OCI-LY7 (cell line): ENCODE results near the gene GIMD1. TPM values are rescaled to one million over a fixed set of nuclear protein-coding genes. Genes with fewer than 3 reads are reported as not detected.

Experiments used
- BruUV-seq: library from RNA; stranded (reverse); fragments of 400-500 nt; replicated peaks from 2 replicates; lab custom pipeline; 2021; lab: Mats Ljungman, UMichigan
- CTCF ChIA-PET: fragments of 300-600 bp; sonication (Branson Sonifier 250); formaldehyde crosslinking; loops from one replicate; lab custom pipeline; 2022; ENCODE audit warnings: antibody characterized with exemption; ENCODE audit not compliant: unreplicated experiment; lab: Charles Lee
- POLR2A ChIA-PET: fragments of 300-600 bp; sonication (Branson Sonifier 250); formaldehyde crosslinking; loops from one replicate; lab custom pipeline; 2022; ENCODE audit warnings: antibody characterized with exemption; lab: Charles Lee
- DNase-seq: peaks from one replicate; pipeline ENCODE4 v3.0.0-alpha.2; 2015; ENCODE audit warnings: low spot score
- H2AFZ ChIP-seq: fragments of 200-600 bp; sonication (generic), shearing (Covaris generic); 2 replicates; pipeline ENCODE4 v1.6.1; 2014; ENCODE audit warnings: mild to moderate bottlenecking, antibody characterized with exemption, low read length, moderate library complexity
- H3K27ac ChIP-seq: fragments of 200-600 bp; sonication (generic); 2 replicates; pipeline ENCODE4 v1.5.1; 2014; ENCODE audit warnings: mixed run types, low read depth, mild to moderate bottlenecking, moderate library complexity, low read length, inconsistent platforms; ENCODE audit not compliant: poor library complexity, severe bottlenecking
- H3K36me3 ChIP-seq: fragments of 200-600 bp; sonication (generic); 2 replicates; pipeline ENCODE4 v1.6.1; 2014; ENCODE audit warnings: mild to moderate bottlenecking, antibody characterized with exemption, low read length, moderate library complexity, mixed read lengths; ENCODE audit not compliant: insufficient read depth
- H3K4me1 ChIP-seq: fragments of 200-600 bp; sonication (generic); 2 replicates; pipeline ENCODE4 v1.5.1; 2014; ENCODE audit warnings: mild to moderate bottlenecking, low read length; ENCODE audit not compliant: insufficient read depth, poor library complexity, severe bottlenecking
- H3K4me2 ChIP-seq: fragments of 200-600 bp; sonication (generic); 2 replicates; pipeline ENCODE4 v1.6.1; 2014; ENCODE audit warnings: mild to moderate bottlenecking, low read length
- H3K4me3 ChIP-seq: fragments of 200-600 bp; sonication (generic); 2 replicates; pipeline ENCODE4 v1.5.1; 2014; ENCODE audit warnings: mild to moderate bottlenecking, low read depth, low read length; ENCODE audit not compliant: poor library complexity, severe bottlenecking
- H3K79me2 ChIP-seq: fragments of 200-600 bp; sonication (generic); 2 replicates; pipeline ENCODE4 v1.6.1; 2016; ENCODE audit warnings: low read depth, mild to moderate bottlenecking, low read length, moderate library complexity, mixed read lengths; ENCODE audit not compliant: insufficient read depth
- H3K9me2 ChIP-seq: fragments of 200-600 bp; sonication (generic); 2 replicates; pipeline ENCODE4 v1.6.1; 2016; ENCODE audit warnings: mild to moderate bottlenecking, low read length, mixed read lengths; ENCODE audit not compliant: insufficient read depth
- H3K9me3 ChIP-seq: fragments of 200-600 bp; sonication (generic); 2 replicates; pipeline ENCODE4 v1.6.1; 2014; ENCODE audit warnings: mild to moderate bottlenecking, mixed run types, low read length, mixed read lengths
- H4K20me1 ChIP-seq: fragments of 200-600 bp; sonication (generic); 2 replicates; pipeline ENCODE4 v1.6.1; 2014; ENCODE audit warnings: mild to moderate bottlenecking, antibody characterized with exemption, low read length, moderate library complexity, mixed read lengths; ENCODE audit not compliant: insufficient read depth
- CTCF ChIP-seq: fragments of 200-600 bp; sonication (generic); conservative IDR thresholded peaks from 2 replicates; pipeline ENCODE4 v1.5.1; 2014; ENCODE audit warnings: mild to moderate bottlenecking, antibody characterized with exemption, low read length, moderate library complexity, mixed read lengths
- EZH2phosphoT487 ChIP-seq: fragments of 200-600 bp; sonication (generic); IDR thresholded peaks from 2 replicates; pipeline ENCODE4 v1.6.1; 2018; ENCODE audit warnings: low read depth, borderline replicate concordance, mild to moderate bottlenecking, mixed run types, antibody characterized with exemption, low read length, moderate library complexity, mixed read lengths
- intact Hi-C: fragments of 100-400 bp; cut with micrococcal nuclease; formaldehyde crosslinking; loops from one replicate; pipeline ENCODE4 v1.10.0; 2022; ENCODE audit not compliant: unreplicated experiment
- total RNA-seq, 2 experiments: library from RNA; depleted of rRNA in 1 of 2; stranded (reverse); fragments of >200 nt in 1 of 2; shearing (Covaris generic) in 1 of 2; gene quantifications; 2 replicates each; pipeline ENCODE4 v1.2.3, GENCODE V29; 2014 to 2022

Gene GIMD1
- total RNA-seq, 2 experiments from 2014 or later: not detected

- H3K4me1 ChIP-seq: no peaks in the 10 kb centered on the region
- peaks cover 32% of the 10 kb centered on the region for H3K79me2 ChIP-seq
- intact Hi-C loops: no loop called here
- H3K9me2 ChIP-seq: no peaks in the 10 kb centered on the region
- no peak for DNase-seq
- no peak for TF ChIP-seq EZH2phosphoT487
- no peak for TF ChIP-seq CTCF
- H2AFZ ChIP-seq: no peak overlapping the region
- BruUV-seq: no TSS peak
- POLR2A ChIA-PET: no interaction called here
- H3K4me2 ChIP-seq: no peak overlapping the region
- H3K27ac ChIP-seq: no peak overlapping the region
- no peaks in the 10 kb centered on the region for H4K20me1 ChIP-seq
- H3K4me3 ChIP-seq: no peak overlapping the region
- peaks cover 94% of the 10 kb centered on the region for H3K36me3 ChIP-seq
- CTCF ChIA-PET: no interaction called here
- H3K9me3 ChIP-seq: peaks cover 8% of the 10 kb centered on the region; the same call in 1 of the 2 replicates
These were observed 29.9 kb downstream of the GIMD1 start for GRCh38 chr4:106338671-106339070.

DNA sequence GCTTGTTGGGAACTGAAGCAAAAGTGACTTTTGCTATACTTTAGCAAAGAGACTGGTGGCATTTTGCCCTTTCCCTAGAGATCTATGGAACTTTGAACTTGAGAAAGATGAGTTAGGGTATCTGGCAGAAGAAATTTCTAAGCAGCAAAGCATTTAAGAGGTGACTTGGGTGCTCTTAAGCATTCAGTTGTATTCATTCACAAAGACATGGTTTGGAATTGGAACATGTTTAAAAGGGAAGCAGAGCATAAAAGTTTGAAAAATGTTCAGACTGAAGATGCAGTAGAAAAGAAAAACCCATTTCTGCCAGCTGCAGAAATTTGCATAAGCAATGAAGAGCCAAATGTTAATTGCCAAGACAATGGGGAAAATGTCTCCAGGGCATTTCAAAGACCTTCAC is 30.7 kb downstream of the GIMD1 start:
- no TSS peak for BruUV-seq
- no peak overlapping the region for H3K4me2 ChIP-seq
- H3K36me3 ChIP-seq: peaks cover 96% of the 10 kb centered on the region
- no peaks in the 10 kb centered on the region for H4K20me1 ChIP-seq
- no peaks in the 10 kb centered on the region for H3K4me1 ChIP-seq
- H3K9me3 ChIP-seq: peaks cover 8% of the 10 kb centered on the region; the same call in 1 of the 2 replicates
- ChIA-PET CTCF (no interaction called here), POLR2A (no interaction called here)
- H3K27ac ChIP-seq: no peak overlapping the region
- TF ChIP-seq CTCF (no peak), EZH2phosphoT487 (no peak)
- no peak for DNase-seq
- no peak overlapping the region for H3K4me3 ChIP-seq
- no peaks in the 10 kb centered on the region for H3K9me2 ChIP-seq
- no peak overlapping the region for H2AFZ ChIP-seq
- peaks cover 24% of the 10 kb centered on the region for H3K79me2 ChIP-seq
- intact Hi-C loops: no loop called here

DNA sequence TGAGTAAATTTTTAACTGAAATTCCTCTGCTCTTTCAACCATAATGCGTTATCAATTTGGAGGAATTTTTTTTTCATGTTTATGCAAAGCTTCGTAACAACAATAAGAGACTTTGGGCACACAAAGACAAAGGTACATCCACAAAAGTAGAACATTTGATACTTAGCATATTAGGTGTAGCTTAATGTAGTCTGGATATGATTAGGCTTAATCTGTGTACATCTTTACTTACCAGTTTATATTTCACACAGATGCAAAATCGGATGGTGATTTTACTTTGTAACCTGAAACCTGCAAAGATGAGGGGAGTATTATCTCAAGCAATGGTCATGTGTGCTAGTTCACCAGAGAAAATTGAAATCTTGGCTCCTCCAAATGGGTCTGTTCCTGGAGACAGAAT is 32.0 kb downstream of the GIMD1 start:
- Histone ChIP-seq H3K4me3 (no peak overlapping the region), H3K27ac (no peak overlapping the region), H4K20me1 (no peaks in the 10 kb centered on the region), H3K4me2 (no peak overlapping the region), H3K79me2 (peaks cover 12% of the 10 kb centered on the region), H3K9me2 (no peaks in the 10 kb centered on the region), H3K36me3 (peaks cover 94% of the 10 kb centered on the region), H2AFZ (no peak overlapping the region), H3K4me1 (no peaks in the 10 kb centered on the region), H3K9me3 (peaks cover 8% of the 10 kb centered on the region; the same call in 1 of the 2 replicates)
- intact Hi-C loops: no loop called here
- ChIA-PET CTCF (no interaction called here), POLR2A (no interaction called here)
- no peak for TF ChIP-seq CTCF
- no peak for TF ChIP-seq EZH2phosphoT487
- no TSS peak for BruUV-seq
- DNase-seq: no peak
